Left colon (tissue), 2 donors: ENCODE measurements around the gene EPDR1. TPM values are rescaled to one million over a fixed set of nuclear protein-coding genes. Genes with fewer than 3 reads are reported as not detected.
"Not testable (repeated sequence)": the region's sequence is repeated elsewhere in the genome, so short reads cannot be mapped to it uniquely, and the experiment has no call there.

ENCODE experiments used
- ATAC-seq: fragments of 200-7000 bp; cut with Tn5 transposase; one replicate; pipeline ENCODE4 v1.9.1; 2020; ENCODE audit warnings: mild to moderate bottlenecking, moderate library complexity
- DNase-seq, 2 donors: peaks; one replicate each; pipeline ENCODE4 v3.0.0-alpha.2; 2020
- intact Hi-C, 2 donors: fragments of 100-400 bp; cut with DNase I in 1 of 2; cut with micrococcal nuclease in 1 of 2; formaldehyde crosslinking; loops; one replicate each; pipeline versions ENCODE4 v1.11.2 to v1.14.0; 2022; cut with DNase I, micrococcal nuclease
- total RNA-seq, 2 donors: library from RNA; stranded (reverse); fragmentation: NEBNext Ultra II Directional; extraction: Animal tissue kit (Norgen Biotek cat#: 25700); gene quantifications; one replicate each; pipeline ENCODE4 v1.2.1, GENCODE V29; 2021
- donor health status: DM: no; HTN: no; CAD: no.
- donor health status: DM: yes; HTN: yes; CAD: no.

The EPDR1 gene
- total RNA-seq, 2 donors from 2014 or later = 10.5 to 19.7 TPM

GRCh38 chr7:37924491-37925041, 4.1 kb downstream of the EPDR1 start:
- ATAC-seq (no peak), DNase-seq (no peak)
- intact Hi-C loops = no loop called here

- ATAC-seq (no peak), DNase-seq (no peak)
- intact Hi-C loops = no loop called here
These were observed 5.2 kb downstream of the EPDR1 start for GRCh38 chr7:37925620-37926019.

GRCh38 chr7:37927773-37928444, 7.5 kb downstream of the EPDR1 start:
- intact Hi-C loops = no loop called here
- ATAC-seq (no peak), DNase-seq (no peak)

GRCh38 chr7:37928878-37929277, 8.4 kb downstream of the EPDR1 start:
- intact Hi-C loops = no loop called here
- ATAC-seq (no peak), DNase-seq (no peak)

- DNase-seq (no peak), ATAC-seq (no peak)
- intact Hi-C loops = no loop called here
These were observed 9.9 kb downstream of the EPDR1 start for GRCh38 chr7:37930226-37930948.

- ATAC-seq = no peak
- intact Hi-C loops = no loop called here
- DNase-seq = no peak
These were observed 12.1 kb downstream of the EPDR1 start for GRCh38 chr7:37932543-37932942.

GRCh38 chr7:37933018-37933566, 12.7 kb downstream of the EPDR1 start:
- ATAC-seq (no peak), DNase-seq (no peak)
- intact Hi-C loops = no loop called here

- ATAC-seq (peak; percentile 98), DNase-seq (peak; percentile 75 to 84)
- intact Hi-C loops = no loop called here
These were observed 22.6 kb downstream of the EPDR1 start for GRCh38 chr7:37942934-37943610.

- ATAC-seq (no peak), DNase-seq (no peak)
- intact Hi-C loops = no loop called here
These were observed 23.7 kb downstream of the EPDR1 start for GRCh38 chr7:37943905-37944736.

GRCh38 chr7:37944737-37945054, 24.3 kb downstream of the EPDR1 start:
- DNase-seq (no peak), ATAC-seq (no peak)
- intact Hi-C loops = no loop called here

GRCh38 chr7:37945336-37945735, 24.9 kb downstream of the EPDR1 start:
- ATAC-seq = no peak
- DNase-seq = no peak
- intact Hi-C loops = no loop called here

GRCh38 chr7:37947138-37947940, 26.9 kb downstream of the EPDR1 start:
- intact Hi-C loops = no loop called here
- ATAC-seq (no peak), DNase-seq (no peak)

- no peak for ATAC-seq
- intact Hi-C loops = no loop called here
- no peak for DNase-seq
These were observed 27.4 kb downstream of the EPDR1 start for GRCh38 chr7:37947941-37948210.

GRCh38 chr7:37952240-37952639, 31.8 kb downstream of the EPDR1 start:
- no peak for ATAC-seq
- no peak for DNase-seq
- intact Hi-C loops = no loop called here

GRCh38 chr7:37954217-37954616, 33.8 kb downstream of the EPDR1 start:
- DNase-seq, intact Hi-C loops, ATAC-seq: not testable (repeated sequence)

- no peak for DNase-seq
- no peak for ATAC-seq
- intact Hi-C loops = no loop called here
These were observed 36.4 kb downstream of the EPDR1 start for GRCh38 chr7:37956791-37957190.

- ATAC-seq (no peak), DNase-seq (no peak)
- intact Hi-C loops = no loop called here
These were observed 37.0 kb downstream of the EPDR1 start for GRCh38 chr7:37957221-37957970.

- intact Hi-C loops = no loop called here
- no peak for DNase-seq
- no peak for ATAC-seq
These were observed 40.0 kb downstream of the EPDR1 start for GRCh38 chr7:37960483-37960882.
